ENCODE data around the gene LEP.
"Not testable (repeated sequence)": the region's sequence is repeated elsewhere in the genome, so short reads cannot be mapped to it uniquely, and the experiment has no call there.

LEP gene

DNA sequence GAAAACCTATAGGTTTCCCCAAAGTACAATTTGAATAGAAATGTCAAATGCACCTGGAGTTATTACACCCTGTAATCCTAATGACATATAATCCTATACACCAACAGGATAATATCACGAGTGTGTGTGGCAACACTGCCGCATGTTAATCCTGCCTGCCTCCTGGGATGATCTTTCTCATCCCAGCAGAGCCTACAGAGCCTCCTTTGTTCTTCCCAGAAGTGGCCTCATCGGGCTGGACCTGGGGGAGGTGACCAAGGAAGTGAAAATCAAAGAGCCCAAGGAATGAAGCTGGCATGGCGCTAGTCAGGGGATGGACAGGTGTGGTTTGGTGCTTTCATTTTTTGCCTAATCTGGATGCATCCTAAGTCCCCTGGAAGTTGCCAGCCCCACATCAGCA lies 29.5 kb upstream of the LEP start:
- no peak for DNase-seq

DNA sequence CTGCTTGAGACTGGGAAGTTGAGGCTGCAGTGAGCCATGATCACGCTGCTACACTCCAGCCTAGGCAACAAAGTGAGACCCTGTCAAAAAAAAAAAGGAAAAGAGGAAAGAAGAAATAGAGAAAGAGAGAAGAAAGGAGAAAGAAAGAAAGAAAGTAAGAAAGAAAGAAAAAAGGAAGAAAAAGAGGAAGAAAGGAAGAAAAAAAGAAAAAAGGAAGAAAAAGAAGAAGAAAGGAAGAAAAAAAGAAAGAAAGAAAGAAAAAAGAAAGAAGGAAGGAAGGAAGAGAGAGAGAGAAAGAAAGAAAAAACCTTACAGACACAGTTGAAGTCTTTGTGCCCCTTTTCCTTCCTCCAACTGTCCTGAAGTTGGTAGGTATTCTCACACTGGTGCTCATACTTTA lies 26.6 kb upstream of the LEP start:
- DNase-seq: no peak

- DNase-seq: peak; percentile 80
Observed at GRCh38 chr7:128215281-128215680, 25.8 kb upstream of the LEP start.

GRCh38 chr7:128215739-128216138 lies 25.3 kb upstream of the LEP start:
- DNase-seq: peak; percentile 90

DNA sequence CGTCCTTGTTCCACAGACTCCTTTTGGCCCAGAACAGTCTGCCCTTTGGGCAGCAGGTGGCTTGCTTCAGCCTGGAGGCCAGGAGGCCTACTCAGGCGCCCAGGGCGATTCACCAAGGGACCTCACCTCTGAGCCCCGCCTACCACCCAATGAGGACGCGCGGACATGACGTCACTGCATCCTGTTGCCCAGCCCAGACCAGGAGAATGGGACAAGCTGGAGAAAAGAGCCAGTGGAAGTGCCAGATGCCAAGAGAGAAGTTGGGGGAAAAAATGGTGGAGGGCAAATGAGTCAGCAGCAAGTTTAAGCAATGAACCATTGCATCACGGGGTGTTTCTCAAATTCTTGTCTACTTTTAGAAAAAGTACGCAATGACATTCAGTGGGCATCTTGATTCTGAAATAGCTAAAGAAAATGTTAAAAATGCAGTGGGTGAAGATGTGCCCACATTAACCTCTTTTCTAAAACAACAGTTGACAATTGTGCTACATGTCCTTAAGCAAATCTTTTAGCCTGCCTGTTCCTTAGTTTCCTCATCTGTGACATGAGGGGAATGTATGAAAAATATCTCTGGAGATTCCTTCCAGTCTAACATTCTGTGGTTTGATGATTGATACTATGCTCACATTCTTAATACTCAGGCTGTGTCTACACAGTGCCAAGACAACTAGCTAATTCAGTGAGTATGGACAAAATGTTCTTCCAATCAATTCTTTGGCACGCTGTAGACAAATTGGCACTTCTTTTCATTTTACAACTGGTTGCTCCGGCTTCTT lies 23.9 kb upstream of the LEP start:
- DNase-seq: peak; percentile 95

GRCh38 chr7:128217967-128218652 lies 23.0 kb upstream of the LEP start:
- DNase-seq: no peak

DNA sequence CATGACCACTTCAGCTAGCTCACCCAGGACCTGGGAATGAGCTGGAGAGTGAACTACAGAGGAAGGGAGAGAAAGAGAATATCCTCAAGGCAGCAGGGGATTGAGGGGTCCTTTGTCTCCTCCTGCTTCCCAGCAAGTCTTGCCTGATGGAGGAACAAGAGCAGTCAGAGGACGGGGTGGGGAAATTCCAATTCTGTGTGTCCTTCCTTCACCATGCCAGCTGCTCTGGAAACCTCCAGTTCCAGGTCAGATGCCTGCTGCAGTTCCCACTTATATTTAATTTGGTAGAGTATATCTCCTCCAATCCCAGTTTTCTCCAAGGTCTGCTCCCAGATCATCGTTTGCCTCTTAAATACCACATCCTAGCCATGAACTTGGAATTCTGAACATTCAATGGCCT lies 21.4 kb upstream of the LEP start:
- no peak for DNase-seq

GRCh38 chr7:128221929-128222403 lies 19.1 kb upstream of the LEP start:
- peak; percentile 88 for DNase-seq

DNA sequence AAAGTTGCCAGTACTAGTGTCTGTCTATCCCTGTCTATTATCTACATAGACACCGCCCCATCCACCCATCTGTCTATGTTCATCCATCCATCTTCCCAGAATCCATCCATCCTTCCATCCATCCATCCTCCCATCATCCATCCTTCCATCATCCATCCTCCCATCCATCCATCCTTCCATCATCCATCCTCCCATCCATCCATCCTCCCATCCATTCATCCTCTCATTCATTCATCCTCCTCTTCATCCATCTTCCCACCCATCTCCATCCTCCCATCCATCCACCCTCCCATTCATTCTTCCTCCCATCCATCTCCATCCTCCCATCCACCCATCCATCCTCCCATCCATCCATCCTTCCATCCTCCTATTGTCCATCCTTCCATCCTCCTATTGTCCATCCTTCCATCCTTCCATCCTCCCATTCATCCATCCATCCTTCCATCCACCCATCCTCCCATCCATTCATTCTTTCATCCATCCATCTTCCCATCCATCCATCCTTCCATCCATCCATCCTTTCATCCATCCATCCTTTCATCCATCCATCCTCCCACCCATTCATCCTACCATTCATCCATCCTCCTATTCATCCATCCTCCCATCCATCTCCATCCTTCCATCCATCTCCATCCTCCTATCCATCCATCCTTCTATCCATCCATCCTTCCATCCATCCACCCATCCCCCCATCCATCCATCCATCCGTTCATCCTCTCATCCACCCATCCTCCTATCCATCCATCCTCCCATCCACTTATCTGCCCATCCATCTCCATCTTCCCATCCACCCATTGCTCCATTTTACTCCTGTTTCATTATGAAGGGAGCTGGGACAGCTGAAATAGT lies 14.7 kb upstream of the LEP start:
- no peak for DNase-seq

GRCh38 chr7:128227271-128227670 lies 13.8 kb upstream of the LEP start:
- no peak for DNase-seq

DNA sequence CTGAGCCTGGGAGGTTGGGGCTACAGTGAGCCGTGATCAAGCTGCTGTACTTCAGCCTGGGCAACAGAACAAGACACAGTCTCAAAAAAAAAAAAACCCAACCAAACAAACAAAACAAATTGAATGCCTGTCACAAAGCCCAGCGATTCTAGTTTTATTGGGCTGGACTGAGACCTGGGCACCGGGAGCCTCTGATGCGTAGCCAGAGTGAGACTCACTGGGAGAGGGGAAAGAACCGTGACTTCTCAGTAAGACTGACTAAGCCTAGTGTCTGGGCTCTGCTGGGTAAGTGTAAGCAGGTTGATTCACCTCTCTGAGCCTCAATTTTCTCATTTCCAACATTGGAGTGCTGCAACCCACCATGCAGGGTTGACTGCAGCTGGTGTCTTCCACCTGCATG lies 10.1 kb upstream of the LEP start:
- no peak for DNase-seq

- DNase-seq: no peak
Observed at GRCh38 chr7:128231677-128232076, 9.4 kb upstream of the LEP start.

GRCh38 chr7:128233471-128233870 lies 7.6 kb upstream of the LEP start:
- no peak for DNase-seq

- DNase-seq: no peak
Observed at GRCh38 chr7:128234476-128235026, 6.5 kb upstream of the LEP start.

DNA sequence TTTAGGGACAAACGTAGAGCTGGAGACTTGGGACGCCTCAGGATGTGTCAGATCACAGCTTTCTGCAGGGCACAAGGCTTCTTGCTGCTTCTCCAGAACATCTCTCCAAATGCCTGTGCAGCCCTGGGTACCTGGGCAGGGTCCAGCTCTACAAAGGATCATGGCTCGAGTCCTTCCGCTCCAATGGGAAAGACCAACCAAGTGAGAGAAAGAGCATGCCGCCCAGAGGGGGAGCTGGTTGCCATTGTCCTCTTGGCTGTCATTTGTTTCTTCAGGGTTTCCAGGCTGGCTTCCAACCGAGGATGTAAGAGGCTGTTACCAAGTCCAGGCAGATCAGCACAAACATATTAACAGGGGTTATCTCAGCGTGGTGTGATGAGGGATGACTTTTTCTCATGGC lies 5.6 kb upstream of the LEP start:
- DNase-seq: no peak

DNA sequence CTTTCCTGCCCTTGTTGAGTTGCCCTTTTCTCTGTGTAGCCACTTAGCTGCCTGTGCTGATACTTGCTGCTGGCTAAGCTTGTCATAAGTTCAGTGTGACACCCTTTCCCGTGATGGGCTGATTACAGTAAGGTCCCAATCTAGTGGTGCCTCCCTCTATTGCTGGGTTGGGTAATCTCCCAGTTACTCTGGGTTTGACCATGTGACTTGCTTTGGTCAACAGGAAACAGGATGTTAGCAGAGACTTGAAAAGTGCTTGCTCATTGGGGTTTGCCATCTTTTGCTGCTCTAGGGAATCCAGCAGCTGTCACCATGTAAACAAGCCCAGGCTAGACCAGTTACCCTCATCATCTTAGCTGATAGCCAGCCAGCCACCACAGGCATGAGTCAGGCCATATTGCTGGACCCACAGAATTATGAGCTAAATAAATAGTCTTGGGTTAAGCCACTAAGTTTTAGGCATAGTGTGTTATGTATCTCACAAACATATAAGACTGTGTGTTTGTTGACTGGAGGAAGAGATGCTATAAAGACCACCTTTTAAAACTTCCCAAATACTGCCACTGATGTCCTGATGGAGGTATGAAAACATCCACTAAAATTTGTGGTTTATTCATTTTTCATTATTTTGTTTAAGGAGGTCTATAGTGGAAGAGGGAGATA lies 4.0 kb upstream of the LEP start:
- DNase-seq: peak; percentile 89

- not testable (repeated sequence) for DNase-seq
Observed at GRCh38 chr7:128239146-128239545, 1.9 kb upstream of the LEP start.

- no peak for DNase-seq
Observed at GRCh38 chr7:128242661-128243060, 1.6 kb downstream of the LEP start.

DNA sequence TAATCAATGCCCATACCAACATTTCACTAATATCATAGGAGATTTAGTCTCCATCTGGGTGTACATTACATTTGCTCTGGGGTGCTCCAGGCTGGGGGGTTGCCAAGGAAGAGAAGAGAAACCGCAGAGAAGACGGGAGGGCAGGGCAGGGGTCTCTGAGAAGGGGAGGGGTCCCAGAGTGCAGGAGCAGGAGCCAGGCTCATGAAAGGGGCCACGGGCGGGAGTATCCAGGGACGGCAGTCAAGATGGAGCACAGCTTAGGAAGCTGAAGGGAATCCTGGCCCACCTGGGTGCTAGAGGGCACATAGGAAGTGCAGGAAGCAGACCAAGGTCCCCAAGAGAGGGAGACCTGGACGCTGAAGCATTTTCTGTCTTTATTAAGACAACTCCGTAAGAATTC lies 2.2 kb downstream of the LEP start:
- DNase-seq: no peak

DNA sequence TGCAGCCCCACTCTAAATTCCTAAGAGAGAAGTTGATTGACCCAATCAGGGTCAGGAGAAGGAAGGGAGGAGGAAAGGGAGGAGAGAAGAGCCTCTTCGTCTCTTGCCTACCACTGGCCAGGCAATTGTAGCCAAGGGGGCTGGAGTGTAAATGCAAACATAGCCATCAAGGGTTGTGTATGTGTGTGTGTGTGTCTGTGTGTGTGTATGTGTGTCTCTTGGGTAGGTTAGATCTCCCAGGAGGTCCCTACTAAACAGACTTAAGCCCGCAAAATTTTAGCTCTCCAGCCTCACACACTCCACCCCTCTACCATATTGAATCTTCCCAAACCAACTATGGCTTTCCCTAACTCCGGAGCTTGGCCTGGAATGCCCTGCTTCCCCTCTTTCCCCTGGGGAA lies 3.8 kb downstream of the LEP start:
- DNase-seq: no peak

- DNase-seq: no peak
Observed at GRCh38 chr7:128247108-128247507, 6.0 kb downstream of the LEP start.

DNA sequence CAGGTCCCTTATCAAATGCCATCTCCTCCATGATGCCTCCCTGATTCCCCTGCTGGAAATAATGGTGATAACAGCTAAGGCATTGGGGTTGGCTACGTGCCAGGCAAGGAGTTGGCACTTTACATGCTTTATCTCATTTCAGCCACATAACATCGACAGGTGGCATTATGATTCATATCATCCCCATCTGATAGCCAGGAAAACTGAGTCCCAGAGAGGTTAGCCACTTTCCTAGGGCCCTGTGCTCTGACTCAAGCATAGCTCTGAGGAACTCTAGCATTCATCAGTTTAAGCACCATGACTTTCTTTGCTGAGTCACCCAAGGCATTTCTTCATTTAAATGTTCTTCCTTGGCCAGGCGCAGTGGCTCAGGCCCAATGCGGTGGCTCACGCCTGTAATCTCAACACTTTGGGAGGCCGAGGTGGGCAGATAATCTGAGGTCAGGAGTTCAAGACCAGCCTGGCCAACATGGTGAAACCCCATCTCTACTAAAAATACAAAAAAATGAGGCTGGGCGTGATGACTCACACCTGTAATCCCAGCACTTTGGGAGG lies 6.6 kb downstream of the LEP start:
- DNase-seq: peak; percentile 25
